Erythroblast (primary cell): Measurements from ENCODE around the gene YJEFN3.

Source experiments
- GATA1 ChIP-seq: IDR thresholded peaks from 2 replicates; pipeline ENCODE4 v1.6.1; 2011; ENCODE audit warnings: low read depth, mild to moderate bottlenecking, control low read depth, low read length, moderate library complexity
- POLR2A ChIP-seq: IDR thresholded peaks from 2 replicates; pipeline ENCODE4 v1.6.1; 2011; ENCODE audit warnings: mild to moderate bottlenecking, low read length

DNA sequence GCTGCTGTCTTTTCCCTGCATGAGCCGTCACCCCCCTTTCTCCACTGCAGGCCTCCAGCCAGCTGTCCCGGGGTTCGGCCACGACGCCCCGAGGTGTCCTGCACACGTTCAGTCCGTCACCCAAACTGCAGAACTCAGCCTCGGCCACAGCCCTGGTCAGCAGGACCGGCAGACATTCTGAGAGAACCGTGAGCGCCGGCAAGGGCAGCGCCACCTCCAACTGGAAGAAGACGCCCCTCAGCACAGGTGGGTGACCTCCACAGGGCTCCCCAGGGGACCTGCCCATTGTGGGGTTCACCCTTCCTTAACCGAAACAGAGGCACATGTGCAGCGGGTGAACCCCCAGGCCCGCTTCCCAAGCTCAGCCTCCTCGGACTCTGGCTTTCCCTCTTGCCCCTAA, 26.4 kb upstream of the YJEFN3 start:
- no peak for TF ChIP-seq POLR2A
- TF ChIP-seq GATA1: no peak
